ENCODE results near the gene SORL1.

The SORL1 gene

GRCh38 chr11:121451178-121451985 lies 732 bp upstream of the SORL1 start:
- DNase-seq = peak in 1 of 5 donors; percentile 44

- DNase-seq = peak; percentile 22 to 61 (median 50)
Observed at GRCh38 chr11:121452609-121453150, 566 bp downstream of the SORL1 start, which contains the start of gene SORL1-AS1. TSS of gene SORL1-AS1 (minus strand) at chr11:121452967.

- no peak for DNase-seq
Observed at GRCh38 chr11:121453589-121454299, 1.6 kb downstream of the SORL1 start.

- no peak for DNase-seq
Observed at GRCh38 chr11:121455115-121455514, 3.0 kb downstream of the SORL1 start.

- no peak for DNase-seq
Observed at GRCh38 chr11:121456151-121456550, 4.0 kb downstream of the SORL1 start.

- no peak for DNase-seq
Observed at GRCh38 chr11:121456816-121457431, 4.8 kb downstream of the SORL1 start.

- no peak for DNase-seq
Observed at GRCh38 chr11:121458551-121458950, 6.4 kb downstream of the SORL1 start.

- DNase-seq = peak in 2 of 5 donors; percentile 26 to 61
Observed at GRCh38 chr11:121459413-121460017, 7.4 kb downstream of the SORL1 start.

GRCh38 chr11:121460941-121461514 lies 8.9 kb downstream of the SORL1 start:
- DNase-seq = no peak

GRCh38 chr11:121461843-121462242 lies 9.7 kb downstream of the SORL1 start:
- no peak for DNase-seq

- no peak for DNase-seq
Observed at GRCh38 chr11:121463689-121464335, 11.7 kb downstream of the SORL1 start.

GRCh38 chr11:121464352-121464946 lies 12.3 kb downstream of the SORL1 start:
- peak; percentile 29 to 88 (median 47) for DNase-seq

- no peak for DNase-seq
Observed at GRCh38 chr11:121465709-121466062, 13.6 kb downstream of the SORL1 start.

- peak in 2 of 5 donors; percentile 19 to 38 for DNase-seq
Observed at GRCh38 chr11:121466063-121466794, 14.1 kb downstream of the SORL1 start.

GRCh38 chr11:121467471-121467870 lies 15.4 kb downstream of the SORL1 start:
- DNase-seq = no peak

GRCh38 chr11:121467965-121468364 lies 15.9 kb downstream of the SORL1 start:
- DNase-seq = peak; percentile 46 to 73 (median 69)

- no peak for DNase-seq
Observed at GRCh38 chr11:121469910-121470309, 17.8 kb downstream of the SORL1 start.

- DNase-seq = no peak
Observed at GRCh38 chr11:121471167-121471566, 19.1 kb downstream of the SORL1 start.

- peak in 1 of 5 donors; percentile 18 for DNase-seq
Observed at GRCh38 chr11:121472312-121472711, 20.2 kb downstream of the SORL1 start.

- no peak for DNase-seq
Observed at GRCh38 chr11:121473064-121473777, 21.1 kb downstream of the SORL1 start.
